Central memory CD4-positive, alpha-beta T cell (primary cell): ENCODE data around the gene PPARD.

ENCODE experiments used
- DNase-seq: peaks from one replicate; pipeline ENCODE4 v3.0.0; 2022

The PPARD gene

DNA sequence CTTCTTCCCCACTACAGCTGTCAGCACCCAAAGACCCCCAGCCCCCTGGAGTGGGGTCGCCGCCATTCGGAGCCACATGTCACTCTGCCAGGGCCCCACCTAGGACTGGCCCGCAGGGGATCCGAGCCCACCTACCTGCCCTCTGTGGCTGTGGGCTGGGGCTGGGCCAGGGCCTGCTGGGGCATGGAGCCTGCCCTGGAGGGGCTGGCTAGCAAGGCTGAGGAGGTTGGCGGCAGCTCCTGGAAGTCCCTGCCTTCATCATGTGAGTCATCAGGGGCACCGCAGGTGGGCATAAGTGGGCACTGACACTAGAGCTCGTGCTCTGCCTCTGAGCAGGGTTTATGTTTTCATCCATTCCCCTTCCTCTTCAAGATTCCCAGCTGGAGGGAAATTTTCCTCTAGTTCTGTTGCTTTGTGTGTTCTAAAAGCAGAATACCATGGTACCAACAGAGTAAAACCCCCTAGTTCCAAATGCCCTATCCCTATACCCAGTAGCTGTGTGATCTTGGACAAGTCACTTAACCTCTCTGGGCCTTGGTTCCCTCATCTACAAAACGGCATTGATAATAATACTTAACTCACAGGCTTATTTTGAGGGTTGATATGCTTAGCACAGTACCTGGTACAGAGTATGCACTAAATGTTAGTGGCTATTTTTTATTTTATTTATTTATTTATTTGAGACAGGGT is 101.1 kb downstream of the PPARD start:
- DNase-seq: no peak

DNA sequence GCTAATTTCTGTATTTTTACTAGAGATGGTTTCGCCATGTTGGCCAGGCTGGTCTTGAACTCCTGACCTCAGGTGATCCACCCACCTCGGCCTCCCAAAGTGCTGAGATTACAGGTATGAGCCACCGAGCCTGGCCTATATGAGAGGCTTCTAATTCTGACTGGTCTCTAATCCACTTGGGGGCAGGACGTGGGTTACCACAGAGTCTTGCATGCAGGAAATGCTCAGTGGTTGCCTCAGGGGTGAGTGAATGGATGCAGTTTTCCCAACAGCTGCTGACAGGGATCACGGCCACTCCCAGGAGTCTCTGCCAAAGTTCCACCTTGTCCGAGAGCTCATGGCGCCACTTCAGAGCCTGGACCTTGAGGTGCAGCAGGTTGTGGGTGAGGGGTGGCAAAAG is 103.3 kb downstream of the PPARD start:
- no peak for DNase-seq

DNA sequence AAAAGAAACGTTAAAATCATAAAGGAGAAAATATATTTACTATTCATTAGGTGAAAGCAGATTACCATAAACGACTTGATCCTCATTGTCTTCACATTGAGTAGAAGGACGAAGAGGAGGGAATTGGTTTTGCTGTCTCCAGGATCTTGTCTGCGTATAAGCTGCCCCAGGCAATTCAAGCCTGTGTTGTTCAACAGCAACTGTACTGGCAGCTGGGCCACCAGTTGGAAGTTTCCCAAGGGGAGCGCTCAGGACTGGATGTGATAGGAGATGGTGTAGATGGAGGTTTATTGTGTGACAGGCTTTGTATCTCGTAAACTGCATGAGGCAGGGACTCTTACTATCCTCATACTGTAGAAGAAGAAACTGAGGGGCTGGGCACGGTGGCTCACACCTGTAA is 105.8 kb downstream of the PPARD start:
- no peak for DNase-seq

DNA sequence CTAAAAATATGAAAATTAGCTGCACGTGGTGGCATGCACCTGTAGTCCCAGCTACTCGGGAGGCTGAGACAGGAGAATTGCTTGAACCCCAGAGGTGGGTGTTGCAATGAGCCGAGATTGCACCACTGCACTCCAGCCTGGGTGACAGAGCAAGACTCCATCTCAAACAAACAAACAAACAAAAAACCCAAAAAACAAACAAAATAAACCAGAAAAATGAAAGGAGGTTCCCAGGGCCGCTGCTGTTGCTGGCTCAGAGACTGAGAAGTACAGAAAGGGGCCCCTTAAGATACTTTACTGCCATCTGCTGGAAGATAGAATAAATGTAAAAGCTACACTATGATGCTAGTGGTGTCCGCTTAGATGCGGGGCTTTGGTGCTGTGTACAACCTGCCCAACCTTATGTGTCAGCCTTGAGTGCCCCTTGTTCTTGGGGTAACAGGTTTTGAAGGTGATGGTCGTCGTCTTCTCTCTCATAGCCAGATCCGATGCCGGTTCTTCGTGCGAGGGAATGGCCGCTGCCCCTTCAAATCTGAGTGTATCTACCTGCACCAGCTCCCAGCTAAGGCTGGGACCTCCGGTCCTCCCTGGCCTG is 107.0 kb downstream of the PPARD start:
- peak; percentile 67 for DNase-seq

DNA sequence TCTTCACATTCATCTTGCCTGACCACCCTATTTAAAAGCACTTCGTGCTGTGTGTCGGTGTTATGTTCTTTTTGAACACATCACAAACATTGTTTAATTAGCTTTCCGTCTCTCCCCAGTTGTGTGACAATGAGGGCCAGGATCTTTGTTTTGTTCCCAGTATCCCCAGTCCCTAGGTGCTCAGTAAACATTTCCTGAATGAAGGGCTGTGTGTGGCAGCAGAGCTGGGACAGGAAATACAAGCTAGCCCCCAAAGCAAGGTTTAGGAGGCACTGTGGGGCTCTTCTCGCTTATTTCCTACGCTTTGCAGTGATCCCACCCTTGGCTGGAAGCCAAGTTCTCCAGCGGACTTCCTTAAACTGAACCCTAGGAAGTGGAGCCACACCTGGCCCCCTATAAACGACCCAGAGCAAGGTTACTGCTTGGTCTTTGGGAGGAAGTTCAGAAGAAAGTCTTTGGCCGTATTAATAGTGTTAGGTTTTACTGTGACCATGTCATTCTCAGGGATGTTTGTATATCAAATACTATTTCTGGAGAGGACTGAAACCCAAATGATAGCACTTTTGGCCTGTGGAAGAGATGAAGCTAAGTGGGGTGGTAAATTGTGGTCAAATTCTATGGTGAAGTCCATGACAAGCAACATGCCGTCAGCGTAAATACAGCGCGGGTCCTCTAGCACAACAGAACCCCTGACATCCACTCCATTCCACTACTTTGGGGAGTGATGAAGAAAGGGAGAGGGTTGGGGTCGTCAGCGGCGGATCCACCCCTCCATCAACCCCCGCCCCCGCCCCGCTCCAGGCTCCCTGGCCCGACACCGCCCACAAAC is 109.2 kb downstream of the PPARD start:
- no peak for DNase-seq

DNA sequence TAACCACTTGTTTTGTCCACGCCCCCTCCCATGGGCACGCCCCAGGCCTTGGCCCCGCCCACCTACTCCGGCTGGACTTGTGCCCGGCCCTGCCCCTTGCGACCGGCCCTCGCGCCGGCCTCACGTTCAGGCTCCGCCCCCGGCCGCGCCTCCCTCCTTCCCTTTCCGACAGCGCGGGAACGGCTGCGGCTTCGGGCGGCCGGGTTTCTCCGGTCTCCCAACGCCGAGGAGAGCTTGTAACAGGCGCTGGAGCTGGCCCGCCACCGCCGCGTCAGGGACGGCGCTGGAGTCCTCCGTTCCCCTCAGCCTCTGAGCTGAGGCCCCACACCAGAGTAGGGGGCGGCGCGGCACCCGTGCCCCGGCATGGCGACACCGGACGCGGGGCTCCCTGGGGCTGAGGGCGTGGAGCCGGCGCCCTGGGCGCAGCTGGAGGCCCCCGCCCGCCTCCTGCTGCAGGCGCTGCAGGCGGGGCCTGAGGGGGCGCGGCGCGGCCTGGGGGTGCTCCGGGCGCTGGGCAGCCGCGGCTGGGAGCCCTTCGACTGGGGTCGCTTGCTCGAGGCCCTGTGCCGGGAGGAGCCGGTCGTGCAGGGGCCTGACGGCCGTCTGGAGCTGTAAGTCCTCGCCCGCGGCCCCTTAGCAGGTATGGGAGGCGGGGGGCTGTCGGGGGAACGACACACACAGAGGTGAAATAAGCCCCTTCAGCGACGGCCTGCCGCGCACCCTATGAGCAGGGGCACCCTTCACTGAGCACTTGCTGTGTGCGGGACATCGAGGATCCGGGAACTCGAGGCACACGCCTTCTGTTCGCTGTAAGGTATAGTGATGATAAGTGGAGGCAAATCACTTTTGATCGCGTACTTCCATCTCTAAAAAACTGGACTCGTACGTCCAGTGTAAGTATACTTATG is 110.1 kb downstream of the PPARD start, which contains the start of gene FANCE:
FANCE (plus strand) TSS at position 156 of the 908 bp plus-strand sequence; CDS start at position 364, 208 bp downstream.
- DNase-seq: peak; percentile 78

DNA sequence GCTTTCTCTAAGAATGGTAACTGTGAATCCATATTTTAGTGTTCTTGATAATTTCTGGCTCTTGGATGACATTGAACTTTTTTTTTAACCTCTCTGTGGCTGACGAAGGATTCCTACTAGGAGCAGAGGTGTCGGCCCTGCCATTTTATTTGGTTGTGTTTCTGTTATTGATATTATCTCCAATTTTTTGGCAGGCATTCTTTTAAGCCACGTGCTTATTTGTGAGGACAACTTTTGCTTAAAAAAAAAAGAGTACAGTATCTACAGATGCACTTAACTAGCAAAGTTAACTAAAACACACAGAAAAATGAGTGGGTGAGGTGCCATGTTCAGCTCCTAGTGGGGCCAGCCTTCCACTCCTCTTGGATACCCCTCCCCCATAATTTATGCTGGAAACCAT is 110.9 kb downstream of the PPARD start:
- no peak for DNase-seq

DNA sequence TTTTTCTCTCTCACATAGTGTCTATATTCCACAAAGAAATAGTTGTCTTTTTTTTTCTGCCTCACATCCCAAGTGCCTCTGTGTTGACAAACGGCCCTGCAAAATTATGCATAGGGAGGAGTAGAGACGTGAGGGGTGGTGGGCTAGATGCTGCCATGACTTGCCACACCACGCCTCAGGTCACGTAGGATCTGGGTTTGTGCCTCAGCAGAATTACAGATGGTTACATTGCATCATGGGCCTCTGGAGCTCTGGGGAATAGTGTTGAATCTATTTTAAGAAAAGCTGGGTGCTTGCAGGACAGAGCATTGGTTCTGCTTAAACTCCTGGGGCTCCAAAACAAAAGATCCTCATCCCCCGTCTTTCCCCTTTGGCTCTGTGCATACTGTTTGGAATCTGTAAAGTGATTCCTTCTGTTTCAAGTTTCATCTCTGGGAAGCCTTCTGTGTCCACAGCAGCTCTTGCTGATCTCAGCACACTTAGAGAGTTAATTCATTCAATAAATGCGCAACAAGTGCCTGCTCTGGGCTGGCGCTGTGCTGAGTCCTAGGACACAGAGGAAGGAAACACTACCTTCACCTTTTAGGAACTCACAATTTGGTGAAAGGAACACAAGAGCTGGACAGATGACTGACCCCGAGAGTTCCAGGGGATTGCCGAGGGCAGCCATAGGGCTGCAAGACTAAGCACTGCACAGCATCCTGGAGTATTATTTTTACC is 112.2 kb downstream of the PPARD start:
- no peak for DNase-seq

DNA sequence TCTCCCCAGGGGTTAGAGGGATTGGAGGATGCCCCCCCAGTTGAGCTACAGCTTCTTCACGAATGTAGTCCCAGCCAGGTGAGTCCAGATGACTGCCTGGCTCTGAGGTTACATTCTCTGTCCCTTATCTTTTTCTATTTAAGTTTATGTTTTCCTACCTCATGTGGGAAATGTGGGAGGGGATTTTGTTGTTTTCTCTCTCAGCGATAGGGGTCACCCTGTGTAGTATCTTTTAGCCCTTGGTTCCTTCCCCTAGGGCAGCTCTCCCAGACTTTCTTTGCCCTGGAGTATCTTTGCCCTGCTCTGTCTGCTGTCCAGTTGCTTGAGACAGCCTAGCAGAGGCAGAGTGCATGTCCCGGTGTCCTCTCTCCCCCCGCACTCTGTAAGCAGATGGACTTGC is 115.5 kb downstream of the PPARD start:
- DNase-seq: no peak

DNA sequence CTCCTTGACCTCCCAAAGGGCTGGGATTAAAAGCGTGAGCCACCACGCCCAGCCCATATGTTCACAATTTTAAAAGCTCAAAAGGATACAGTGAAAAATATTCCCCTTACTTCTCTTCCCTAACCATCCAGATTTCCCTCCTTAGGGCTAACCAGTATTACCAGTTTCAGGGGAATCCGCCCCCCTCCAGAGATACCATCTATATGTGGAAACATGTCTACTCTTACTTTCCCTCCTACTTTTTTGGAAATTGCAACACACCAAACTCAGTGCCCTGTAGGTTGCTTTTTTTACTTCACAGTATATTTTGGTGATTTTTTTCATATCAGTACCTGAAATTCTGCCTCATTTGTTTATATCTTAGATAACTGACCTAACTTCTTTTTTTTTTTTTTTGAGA is 118.9 kb downstream of the PPARD start:
- DNase-seq: no peak

DNA sequence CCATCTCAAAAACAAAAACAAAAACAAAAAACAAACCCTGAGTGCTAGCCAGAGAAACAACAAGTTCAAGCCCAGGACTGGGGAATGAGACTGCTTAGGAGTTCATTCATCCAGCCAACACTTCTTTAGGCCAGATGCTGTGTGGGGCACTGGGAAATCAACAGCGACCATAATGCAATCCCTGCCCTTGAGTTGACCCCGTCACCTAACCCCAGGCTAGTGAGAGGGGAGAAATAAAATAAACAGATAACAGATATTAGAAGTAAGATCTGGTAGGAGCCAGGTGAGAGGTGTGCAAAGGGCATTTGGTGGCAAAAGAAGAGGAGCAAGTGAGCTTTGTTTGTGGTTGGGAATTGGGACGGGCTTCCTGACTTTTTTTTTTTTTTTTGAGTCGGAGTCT is 120.9 kb downstream of the PPARD start:
- DNase-seq: no peak

DNA sequence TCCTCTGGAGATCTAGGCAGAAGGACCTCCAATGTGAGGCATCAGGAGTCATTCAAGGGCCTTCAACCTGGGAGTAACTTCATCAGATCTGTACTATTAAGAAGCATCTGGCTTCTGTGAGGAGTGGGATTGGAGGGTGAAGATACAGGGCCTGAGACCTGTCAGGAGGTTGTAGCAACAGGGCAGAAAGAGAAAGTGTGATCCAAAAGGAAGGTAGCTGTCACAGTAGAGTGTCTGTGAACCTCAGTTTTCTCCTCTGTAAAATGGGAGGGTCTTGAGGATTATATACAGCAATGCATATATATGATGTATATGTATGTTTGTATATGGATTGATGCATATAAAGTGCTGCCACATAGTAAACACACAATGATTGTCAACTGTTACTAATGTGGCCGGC is 123.3 kb downstream of the PPARD start:
- DNase-seq: no peak

DNA sequence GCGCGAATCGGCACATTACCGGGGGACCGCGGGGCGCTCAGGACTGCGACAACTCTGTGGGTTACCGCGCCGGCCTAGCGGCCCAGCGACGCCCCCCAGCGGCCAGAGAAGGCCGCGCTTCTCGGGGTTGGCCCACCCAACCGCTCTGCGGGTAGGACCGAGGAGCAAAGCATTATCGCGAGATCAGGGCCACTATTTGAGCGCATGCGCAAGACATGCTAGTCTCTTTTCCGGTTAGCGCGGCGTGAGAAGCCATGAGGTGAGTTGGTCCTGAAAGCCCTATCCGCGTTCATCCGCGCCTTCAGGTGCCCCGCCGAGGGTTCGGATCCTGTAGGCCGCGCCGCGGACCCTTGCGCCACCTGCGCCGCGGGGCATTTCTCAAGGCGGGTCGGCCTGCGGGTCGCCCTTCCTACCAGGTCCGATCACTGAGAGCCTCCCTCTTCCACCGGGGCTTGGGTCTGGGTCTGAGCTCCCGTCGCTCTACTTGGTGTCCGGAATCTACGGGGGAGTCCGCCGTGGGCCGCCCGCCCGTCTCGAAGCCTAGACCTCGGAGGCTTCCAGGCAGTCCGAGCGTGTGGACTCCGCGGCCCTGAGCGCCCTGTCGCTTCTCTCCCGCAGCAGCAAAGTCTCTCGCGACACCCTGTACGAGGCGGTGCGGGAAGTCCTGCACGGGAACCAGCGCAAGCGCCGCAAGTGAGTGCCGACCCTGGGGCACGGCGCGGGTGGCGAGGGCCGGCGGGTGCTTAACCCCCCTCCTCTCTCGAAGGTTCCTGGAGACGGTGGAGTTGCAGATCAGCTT is 126.0 kb downstream of the PPARD start, which contains the start of gene RPL10A:
RPL10A (plus strand) TSS at position 221 of the 799 bp plus-strand sequence; CDS start at position 255, 34 bp downstream.
- peak; percentile 95 for DNase-seq

DNA sequence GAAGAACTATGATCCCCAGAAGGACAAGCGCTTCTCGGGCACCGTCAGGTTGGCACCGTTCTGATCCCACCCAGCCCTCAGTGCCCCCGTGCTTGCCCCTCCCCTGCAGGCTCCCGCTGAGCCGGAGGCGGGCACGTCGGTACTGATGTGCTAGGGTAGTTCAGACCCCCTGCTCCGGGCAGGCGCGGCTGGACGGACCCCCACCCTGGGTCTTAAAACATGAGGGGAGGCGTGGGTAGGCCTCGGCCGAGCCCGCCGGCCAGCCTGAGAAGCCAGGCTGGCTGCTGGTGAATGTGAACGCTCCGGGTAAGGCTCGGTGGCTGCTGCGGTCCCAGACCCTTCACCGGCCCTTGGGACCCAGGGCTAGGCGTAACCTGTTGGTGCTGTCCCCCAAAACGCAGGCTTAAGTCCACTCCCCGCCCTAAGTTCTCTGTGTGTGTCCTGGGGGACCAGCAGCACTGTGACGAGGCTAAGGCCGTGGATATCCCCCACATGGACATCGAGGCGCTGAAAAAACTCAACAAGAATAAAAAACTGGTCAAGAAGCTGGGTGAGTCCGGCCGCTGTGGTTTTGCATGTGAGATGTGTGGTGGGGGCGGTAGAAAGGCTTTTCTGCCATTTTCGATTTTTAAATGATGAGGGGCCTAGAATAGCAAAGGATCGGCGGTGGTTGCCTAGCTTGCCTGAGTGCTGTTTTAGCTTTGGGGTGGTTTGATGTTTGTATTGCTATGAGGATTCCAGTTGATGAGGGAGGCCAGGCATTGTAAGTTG is 126.8 kb downstream of the PPARD start:
- no peak for DNase-seq

DNA sequence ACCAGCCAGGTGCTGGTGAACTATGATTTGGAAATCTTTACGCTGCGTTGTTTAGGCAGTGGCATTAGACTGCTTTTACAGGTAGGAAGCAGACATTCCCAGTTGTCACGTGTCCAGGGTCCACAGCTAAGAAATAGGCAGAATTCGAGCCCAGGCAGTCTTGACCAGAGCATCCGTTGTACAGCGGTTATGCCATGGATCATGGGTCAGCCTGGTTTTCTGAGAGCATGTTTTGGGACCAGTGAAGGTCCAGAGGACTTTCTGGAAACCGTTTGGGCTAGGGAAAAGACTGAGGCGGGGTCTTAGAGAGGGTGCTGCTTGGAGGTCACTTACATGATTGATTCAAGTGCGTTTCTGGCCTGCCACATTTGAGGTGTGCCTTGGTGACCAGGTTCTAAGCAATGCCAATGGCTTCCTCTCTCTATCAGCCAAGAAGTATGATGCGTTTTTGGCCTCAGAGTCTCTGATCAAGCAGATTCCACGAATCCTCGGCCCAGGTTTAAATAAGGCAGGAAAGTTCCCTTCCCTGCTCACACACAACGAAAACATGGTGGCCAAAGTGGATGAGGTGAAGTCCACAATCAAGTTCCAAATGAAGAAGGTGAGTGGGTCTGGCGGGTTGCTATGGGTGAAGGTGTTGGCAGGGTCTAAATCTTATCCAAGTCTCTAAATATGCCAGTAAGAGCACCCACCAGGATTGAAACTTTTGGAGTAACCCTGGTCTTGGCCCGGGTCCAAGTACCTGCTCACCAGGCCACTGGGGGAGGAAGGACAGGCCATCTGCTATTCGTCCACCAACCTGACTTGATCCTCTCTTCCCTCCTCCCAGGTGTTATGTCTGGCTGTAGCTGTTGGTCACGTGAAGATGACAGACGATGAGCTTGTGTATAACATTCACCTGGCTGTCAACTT is 127.6 kb downstream of the PPARD start:
- peak; percentile 18 for DNase-seq

DNA sequence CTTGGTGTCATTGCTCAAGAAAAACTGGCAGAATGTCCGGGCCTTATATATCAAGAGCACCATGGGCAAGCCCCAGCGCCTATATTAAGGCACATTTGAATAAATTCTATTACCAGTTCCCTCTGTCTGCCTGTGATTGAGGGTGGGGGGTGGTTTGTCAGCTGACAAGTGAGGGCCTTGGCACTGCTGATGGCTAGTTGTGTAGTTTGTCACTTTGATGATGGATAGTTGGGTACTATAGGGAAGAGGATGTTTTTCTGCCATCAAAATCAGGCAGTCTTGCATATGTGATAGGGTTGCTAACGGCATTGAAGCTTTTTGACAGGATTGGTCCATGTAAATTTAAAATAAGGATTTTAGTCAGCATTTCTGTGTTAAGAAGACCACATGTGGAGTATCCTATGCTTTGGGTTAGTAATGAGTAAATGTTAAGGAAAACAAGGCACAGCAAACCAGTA is 128.3 kb downstream of the PPARD start:
- DNase-seq: no peak

DNA sequence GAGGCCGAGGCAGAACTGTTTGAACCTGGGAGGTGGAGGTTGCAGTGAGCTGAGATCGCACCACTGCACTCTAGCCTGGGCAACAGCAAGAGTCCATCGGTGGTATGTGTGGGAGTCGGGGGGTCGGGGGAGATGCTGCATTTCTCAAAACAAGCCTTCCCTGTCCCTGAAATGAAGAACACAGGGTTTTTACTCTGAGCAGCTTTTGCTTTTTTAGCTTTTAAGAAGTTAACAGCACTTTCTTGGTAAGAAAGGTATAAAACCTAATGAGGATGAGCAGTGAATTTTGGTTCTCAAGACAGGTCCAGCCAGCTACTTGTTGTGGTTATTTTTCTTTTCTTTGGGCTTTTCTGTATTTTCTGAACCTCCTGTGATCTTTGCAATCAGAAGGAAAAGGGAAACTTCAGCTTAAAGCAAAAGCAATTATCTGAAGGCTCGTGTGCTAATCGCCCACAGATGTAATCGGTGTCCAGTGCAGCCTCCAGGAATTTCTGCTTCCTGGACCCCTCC is 129.5 kb downstream of the PPARD start:
- no peak for DNase-seq

DNA sequence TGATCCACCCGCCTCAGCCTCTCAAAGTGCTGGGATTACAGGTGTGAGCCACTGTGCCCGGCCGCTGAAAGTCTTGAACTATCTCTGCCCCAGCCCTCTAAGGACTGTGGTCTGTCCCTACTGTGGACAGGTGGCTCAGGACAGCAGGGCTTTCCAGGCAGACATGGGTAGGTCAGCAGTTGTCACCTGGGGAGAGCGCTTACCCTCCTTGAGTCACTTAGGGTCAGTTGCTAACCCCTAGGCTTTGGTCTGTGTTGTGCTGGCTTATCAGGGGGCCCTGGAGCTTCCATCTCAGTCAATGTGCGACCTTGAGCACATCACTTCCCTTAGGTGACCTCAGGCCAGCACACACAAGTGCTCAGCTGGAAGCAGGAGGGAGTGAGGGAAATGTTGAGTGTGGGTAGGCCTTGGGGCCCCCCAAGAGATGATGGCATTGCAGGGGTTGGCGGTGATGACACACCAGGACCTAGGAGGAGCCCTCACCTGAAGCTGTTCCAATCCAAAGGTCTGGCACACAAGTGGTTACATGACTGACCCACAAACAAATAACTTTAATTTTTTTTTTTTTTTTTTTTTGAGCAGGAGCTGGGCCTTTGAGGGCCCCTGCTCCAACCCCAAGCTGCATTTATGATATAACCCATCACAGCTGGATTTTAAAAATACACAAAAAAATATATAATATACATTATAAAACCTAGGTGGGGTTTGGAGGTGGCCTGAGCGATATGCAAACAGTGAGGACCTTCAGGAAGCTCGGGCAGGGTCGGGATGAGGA is 130.9 kb downstream of the PPARD start:
- no peak for DNase-seq
